Fibroblast of villous mesenchyme (primary cell): ENCODE measurements around the gene ORM2. TPM values are rescaled to one million over a fixed set of nuclear protein-coding genes. Genes with fewer than 3 reads are reported as not detected.

Experiments used
- DNase-seq: peaks from one replicate; pipeline ENCODE4 v3.0.0-alpha.2; 2010; ENCODE audit warnings: low read depth
- H3K4me3 ChIP-seq: 2 replicates; pipeline ENCODE4 v1.5.1; 2011; ENCODE audit warnings: low read depth, mild to moderate bottlenecking, low read length
- total RNA-seq: library from RNA; depleted of rRNA; stranded (reverse); fragments of >200 nt; gene quantifications from 2 replicates; pipeline ENCODE4 v1.2.3, GENCODE V29; 2012
- TF ChIP-seq, protein P1 (sequence below): IDR thresholded peaks from 2 replicates; pipeline ENCODE4 v1.5.1; 2012; ENCODE audit warnings: low read depth, mild to moderate bottlenecking, low read length; ENCODE audit not compliant: insufficient read depth

Gene ORM2
- total RNA-seq, 1 donor: not detected

DNA sequence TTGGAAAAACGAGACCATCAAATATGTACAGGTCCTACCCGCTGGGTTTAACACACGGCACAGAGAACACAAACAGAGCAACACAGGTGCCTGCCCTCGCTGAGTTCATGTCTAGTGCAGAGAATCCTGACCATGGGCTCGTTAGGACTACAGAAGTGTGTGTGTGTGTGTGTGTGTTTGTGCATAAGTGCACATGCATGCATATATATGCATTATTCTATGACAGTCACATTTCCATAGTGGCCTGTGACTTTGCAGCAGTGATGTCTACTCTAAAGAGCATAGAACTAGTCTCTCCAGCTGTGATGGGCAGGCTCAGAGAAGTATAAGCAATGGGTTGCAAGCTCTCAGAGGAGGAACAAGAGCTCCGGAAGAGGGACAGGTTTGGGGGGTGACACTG lies 27.7 kb downstream of the ORM2 start:
- DNase-seq: no peak
- TF ChIP-seq, protein P1, sequence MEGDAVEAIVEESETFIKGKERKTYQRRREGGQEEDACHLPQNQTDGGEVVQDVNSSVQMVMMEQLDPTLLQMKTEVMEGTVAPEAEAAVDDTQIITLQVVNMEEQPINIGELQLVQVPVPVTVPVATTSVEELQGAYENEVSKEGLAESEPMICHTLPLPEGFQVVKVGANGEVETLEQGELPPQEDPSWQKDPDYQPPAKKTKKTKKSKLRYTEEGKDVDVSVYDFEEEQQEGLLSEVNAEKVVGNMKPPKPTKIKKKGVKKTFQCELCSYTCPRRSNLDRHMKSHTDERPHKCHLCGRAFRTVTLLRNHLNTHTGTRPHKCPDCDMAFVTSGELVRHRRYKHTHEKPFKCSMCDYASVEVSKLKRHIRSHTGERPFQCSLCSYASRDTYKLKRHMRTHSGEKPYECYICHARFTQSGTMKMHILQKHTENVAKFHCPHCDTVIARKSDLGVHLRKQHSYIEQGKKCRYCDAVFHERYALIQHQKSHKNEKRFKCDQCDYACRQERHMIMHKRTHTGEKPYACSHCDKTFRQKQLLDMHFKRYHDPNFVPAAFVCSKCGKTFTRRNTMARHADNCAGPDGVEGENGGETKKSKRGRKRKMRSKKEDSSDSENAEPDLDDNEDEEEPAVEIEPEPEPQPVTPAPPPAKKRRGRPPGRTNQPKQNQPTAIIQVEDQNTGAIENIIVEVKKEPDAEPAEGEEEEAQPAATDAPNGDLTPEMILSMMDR: no peak
- H3K4me3 ChIP-seq: no peak overlapping the region

DNA sequence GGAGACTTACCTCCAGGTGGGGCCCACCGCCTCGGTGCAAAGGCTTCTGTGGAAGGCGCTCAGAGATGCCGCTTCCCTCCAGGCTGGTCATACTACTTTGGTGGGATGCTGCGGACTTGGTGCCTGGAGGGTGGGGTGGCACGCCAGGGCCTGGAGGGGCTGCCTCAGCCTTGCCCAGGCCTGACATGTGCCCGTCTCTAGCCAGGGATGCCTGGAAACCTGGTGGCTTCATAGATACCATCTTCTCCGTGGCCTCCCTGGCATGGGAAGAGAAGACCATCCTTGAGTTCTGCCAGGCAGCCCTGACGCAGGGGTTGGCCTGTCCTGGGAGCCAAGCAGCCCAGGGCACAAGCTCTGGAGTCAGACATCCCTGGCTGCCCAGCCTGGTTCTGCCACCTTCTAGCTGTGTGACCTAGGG lies 28.3 kb downstream of the ORM2 start:
- TF ChIP-seq, protein P1: no peak
- no peak overlapping the region for H3K4me3 ChIP-seq
- DNase-seq: no peak

DNA sequence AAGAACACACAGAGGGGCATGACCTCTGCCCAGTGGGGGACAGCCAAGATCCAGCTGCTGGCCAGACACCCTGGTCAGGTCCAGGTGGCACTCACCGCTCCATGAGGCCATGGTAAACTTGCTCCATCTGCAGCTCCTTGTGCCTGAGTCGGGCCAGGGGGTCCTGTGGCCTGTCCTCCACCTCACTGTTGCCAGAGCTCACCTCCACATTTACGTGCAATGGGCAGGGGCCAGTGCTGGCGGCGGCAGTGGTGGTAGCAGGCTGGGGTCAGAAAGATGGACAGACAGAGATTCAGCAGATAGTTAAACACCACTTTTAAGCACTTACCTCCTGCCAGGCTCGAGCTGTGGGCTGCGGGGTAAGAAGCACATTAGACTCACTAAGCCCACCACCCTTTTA lies 30.1 kb downstream of the ORM2 start:
- no peak for DNase-seq
- TF ChIP-seq, protein P1: no peak
- H3K4me3 ChIP-seq: no peak overlapping the region

DNA sequence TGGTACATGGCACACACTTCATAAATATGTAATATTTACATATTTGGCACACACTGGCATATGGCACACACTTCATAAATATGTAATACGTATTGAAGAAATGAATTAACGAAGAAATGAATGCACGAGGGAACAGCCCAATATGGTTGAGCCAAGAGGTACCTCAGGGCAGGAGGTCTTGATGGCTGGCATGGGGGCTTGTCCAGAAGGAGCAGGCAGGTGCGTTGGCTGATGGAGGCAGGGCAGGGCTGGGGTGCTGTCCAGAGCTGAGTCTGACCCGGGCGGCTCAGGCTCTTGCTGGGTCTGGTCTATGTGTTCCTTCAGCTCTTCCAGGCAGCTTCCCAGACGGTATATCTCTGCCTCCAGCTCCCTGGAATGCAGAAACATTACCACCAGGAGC lies 31.9 kb downstream of the ORM2 start:
- no peak overlapping the region for H3K4me3 ChIP-seq
- TF ChIP-seq, protein P1: no peak
- no peak for DNase-seq

DNA sequence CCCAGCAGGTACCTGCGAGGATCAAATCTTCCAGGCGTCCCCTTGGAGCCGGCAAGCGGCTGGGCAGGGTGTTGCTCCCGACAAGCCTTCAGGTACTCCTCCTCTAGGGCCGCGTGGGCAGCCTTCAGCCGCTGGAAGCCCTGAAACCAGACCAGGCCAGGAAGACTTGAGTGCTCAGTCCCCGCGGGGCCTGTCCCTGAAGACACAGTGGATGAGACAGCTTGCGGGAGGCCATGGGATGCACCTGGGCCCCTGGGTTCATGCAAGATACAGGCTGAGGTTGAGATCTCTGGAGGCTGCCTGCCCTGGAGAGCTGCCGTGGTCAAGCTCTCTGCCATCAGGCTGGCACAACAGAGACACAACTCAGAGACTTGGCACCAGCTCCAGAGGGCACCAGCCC lies 32.7 kb downstream of the ORM2 start:
- no peak for DNase-seq
- H3K4me3 ChIP-seq: no peak overlapping the region
- TF ChIP-seq, protein P1: no peak

DNA sequence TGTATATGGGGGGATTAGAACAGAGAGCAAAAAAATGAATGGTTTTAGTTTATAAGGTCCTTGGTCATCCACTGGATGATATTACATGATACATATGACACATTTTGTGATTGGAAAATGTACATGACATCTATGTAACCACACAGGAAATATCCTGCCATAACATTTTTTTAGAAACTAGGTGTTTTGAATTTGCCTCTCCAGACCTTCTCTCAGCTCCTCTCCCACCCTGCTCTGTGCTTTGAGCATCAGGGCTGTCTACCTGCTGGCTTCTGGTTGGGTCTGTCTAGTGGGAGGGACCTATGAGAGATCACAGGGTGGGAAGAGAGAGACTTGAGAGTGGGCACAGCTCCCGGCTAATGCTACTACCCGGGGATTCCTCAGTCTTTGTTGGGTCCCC lies 33.8 kb downstream of the ORM2 start:
- TF ChIP-seq, protein P1: no peak
- DNase-seq: no peak
- no peak overlapping the region for H3K4me3 ChIP-seq
